Measurements from ENCODE around the gene VEGFA.

- TF ChIP-seq ESRRG (CRISPR knock-in tag; IDR thresholded peaks at IDR 0.05): no peak
- TF ChIP-seq TOX (CRISPR knock-in tag; IDR thresholded peaks at IDR 0.05; ENCODE audit: borderline replicate concordance): no peak
- TF ChIP-seq, protein P1, sequence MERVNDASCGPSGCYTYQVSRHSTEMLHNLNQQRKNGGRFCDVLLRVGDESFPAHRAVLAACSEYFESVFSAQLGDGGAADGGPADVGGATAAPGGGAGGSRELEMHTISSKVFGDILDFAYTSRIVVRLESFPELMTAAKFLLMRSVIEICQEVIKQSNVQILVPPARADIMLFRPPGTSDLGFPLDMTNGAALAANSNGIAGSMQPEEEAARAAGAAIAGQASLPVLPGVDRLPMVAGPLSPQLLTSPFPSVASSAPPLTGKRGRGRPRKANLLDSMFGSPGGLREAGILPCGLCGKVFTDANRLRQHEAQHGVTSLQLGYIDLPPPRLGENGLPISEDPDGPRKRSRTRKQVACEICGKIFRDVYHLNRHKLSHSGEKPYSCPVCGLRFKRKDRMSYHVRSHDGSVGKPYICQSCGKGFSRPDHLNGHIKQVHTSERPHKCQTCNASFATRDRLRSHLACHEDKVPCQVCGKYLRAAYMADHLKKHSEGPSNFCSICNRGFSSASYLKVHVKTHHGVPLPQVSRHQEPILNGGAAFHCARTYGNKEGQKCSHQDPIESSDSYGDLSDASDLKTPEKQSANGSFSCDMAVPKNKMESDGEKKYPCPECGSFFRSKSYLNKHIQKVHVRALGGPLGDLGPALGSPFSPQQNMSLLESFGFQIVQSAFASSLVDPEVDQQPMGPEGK (CRISPR knock-in tag; IDR thresholded peaks at IDR 0.05; ENCODE audit: borderline replicate concordance): no peak
- TF ChIP-seq, protein P2, sequence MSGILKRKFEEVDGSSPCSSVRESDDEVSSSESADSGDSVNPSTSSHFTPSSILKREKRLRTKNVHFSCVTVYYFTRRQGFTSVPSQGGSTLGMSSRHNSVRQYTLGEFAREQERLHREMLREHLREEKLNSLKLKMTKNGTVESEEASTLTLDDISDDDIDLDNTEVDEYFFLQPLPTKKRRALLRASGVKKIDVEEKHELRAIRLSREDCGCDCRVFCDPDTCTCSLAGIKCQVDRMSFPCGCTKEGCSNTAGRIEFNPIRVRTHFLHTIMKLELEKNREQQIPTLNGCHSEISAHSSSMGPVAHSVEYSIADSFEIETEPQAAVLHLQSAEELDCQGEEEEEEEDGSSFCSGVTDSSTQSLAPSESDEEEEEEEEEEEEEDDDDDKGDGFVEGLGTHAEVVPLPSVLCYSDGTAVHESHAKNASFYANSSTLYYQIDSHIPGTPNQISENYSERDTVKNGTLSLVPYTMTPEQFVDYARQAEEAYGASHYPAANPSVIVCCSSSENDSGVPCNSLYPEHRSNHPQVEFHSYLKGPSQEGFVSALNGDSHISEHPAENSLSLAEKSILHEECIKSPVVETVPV (CRISPR knock-in tag; IDR thresholded peaks at IDR 0.05): no peak
- TF ChIP-seq, protein P3, sequence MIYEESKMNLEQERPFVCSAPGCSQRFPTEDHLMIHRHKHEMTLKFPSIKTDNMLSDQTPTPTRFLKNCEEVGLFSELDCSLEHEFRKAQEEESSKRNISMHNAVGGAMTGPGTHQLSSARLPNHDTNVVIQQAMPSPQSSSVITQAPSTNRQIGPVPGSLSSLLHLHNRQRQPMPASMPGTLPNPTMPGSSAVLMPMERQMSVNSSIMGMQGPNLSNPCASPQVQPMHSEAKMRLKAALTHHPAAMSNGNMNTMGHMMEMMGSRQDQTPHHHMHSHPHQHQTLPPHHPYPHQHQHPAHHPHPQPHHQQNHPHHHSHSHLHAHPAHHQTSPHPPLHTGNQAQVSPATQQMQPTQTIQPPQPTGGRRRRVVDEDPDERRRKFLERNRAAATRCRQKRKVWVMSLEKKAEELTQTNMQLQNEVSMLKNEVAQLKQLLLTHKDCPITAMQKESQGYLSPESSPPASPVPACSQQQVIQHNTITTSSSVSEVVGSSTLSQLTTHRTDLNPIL (CRISPR knock-in tag; IDR thresholded peaks at IDR 0.05; ENCODE audit: low read depth): no peak
- no peak for TF ChIP-seq ZNF8 (CRISPR knock-in tag; IDR thresholded peaks at IDR 0.05)
- TF ChIP-seq ZFP3 (CRISPR knock-in tag; IDR thresholded peaks at IDR 0.05): no peak
- TF ChIP-seq ARNTL (CRISPR knock-in tag; IDR thresholded peaks at IDR 0.05; ENCODE audit: borderline replicate concordance, low read depth): no peak
- TF ChIP-seq ISL1 (CRISPR knock-in tag; IDR thresholded peaks at IDR 0.05): no peak
- TF ChIP-seq TCF4 (CRISPR knock-in tag; IDR thresholded peaks at IDR 0.05; ENCODE audit: borderline replicate concordance): no peak
- TF ChIP-seq ZFP30 (CRISPR knock-in tag; IDR thresholded peaks at IDR 0.05): no peak
- no peak for TF ChIP-seq PPARA (CRISPR knock-in tag; IDR thresholded peaks at IDR 0.05; ENCODE audit: borderline replicate concordance)
Observed at GRCh38 chr6:43799551-43800297, 29.7 kb downstream of the VEGFA start.

Data from SK-N-SH treated with all-trans-retinoic acid at 6 μM for 48 hours (cell line).